ENCODE data around the gene ZNF165.

Gene ZNF165

GRCh38 chr6:28124350-28124970 is 44.1 kb downstream of the ZNF165 start, which contains the start of gene ZSCAN16:
Gene ZSCAN16 (plus strand): TSS chr6:28124609. CDS start chr6:28125444, 835 bp downstream.
- peak; percentile 96 for DNase-seq

GRCh38 chr6:28124971-28125353 is 44.6 kb downstream of the ZNF165 start:
- no peak for DNase-seq

- peak; percentile 32 for DNase-seq
These were observed 45.0 kb downstream of the ZNF165 start for GRCh38 chr6:28125401-28125800.

DNA sequence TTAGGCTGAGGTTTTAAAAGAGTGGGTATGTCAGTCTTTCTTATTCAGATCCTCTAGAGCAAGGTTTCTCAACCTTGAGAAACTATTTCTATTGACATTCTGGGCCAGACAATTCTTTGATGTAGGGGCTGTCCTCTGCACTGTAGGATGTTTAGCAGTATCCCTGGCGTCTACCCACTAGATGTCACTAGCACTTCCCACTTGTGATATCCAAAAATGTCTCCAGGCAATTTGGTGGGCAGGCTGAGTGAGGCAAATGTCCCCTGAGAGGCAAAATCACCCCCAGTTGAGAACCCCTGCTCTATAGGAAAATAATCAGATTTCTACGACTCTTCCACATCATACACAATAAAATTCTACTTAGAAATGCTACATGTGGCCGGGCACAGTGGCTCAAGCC is 53.6 kb downstream of the ZNF165 start:
- DNase-seq = peak; percentile 51

GRCh38 chr6:28134716-28135115 is 54.3 kb downstream of the ZNF165 start:
- no peak for DNase-seq

- DNase-seq = no peak
These were observed 55.0 kb downstream of the ZNF165 start for GRCh38 chr6:28135393-28135792.

DNA sequence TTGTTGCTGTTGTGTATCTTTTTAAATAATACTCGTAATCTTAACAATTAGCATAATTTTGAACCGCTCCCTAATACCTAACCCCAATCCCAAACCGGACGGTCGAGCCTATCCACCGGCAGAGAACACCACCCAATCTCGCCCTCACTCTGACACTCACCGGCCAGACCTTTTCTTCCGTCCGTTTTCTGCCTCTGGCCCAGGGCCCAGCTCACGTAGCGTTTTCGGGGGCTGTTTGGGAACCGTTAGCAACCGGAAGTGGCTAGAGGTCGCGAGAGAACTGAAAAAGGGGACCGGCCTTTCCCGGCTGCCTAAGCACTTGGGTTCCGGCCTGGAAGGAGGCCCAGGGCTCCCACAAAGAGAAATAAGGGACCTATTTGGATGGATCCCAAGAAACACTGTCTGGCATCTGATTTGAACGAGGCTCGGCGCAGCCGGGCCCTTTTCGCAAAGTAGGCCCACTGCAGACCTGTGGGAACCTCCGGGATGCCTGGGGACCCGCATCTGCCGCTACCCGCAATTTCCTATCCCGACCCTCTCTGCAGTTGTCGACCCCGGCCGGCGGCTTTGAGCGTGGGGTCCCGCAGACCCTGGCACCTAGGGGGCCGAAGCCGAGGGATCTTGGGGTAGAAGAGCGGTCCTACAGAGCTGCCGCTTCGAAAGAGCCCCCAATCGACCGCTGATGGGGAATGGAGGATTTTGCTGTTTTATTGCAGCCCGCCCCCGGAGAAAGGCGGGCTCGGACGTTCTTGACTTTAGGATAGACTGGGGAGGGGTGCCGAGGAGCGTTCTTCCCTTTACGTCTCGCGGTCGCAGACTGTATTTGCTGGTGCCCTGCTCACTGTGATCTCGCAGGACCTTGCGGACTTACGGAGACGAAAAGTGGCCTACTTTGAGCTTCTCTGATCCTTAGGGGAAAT is 56.5 kb downstream of the ZNF165 start:
- DNase-seq = peak; percentile 95

DNA sequence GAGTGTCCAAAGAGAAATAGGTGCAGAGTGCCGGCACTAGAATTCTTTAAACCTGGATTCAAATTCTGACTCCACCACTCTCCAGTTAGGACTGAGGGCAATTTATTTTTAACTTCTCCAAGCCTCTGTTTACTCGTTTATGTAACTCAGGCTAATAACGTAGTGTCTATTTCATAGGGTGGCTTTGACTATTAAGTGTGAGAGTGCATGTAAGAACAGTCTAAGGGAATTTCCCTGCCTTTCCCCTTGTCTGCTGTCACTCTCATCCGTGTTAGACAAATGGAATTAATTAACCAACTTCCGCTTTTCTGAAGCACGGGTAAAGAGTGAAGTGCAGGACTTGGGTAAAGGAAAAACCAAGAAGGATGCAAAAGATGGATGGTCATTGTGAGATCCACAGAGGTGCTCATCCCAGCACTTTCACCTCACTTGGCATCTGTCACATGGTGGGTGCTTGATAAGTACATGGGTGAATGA is 57.2 kb downstream of the ZNF165 start:
- peak; percentile 54 for DNase-seq

Data from DMS53 (cell line).